ENCODE data around the gene COL1A1.
A peak's percentile ranks its signal among the peaks of the same experiment; 100 is the strongest.

Gene COL1A1

DNA sequence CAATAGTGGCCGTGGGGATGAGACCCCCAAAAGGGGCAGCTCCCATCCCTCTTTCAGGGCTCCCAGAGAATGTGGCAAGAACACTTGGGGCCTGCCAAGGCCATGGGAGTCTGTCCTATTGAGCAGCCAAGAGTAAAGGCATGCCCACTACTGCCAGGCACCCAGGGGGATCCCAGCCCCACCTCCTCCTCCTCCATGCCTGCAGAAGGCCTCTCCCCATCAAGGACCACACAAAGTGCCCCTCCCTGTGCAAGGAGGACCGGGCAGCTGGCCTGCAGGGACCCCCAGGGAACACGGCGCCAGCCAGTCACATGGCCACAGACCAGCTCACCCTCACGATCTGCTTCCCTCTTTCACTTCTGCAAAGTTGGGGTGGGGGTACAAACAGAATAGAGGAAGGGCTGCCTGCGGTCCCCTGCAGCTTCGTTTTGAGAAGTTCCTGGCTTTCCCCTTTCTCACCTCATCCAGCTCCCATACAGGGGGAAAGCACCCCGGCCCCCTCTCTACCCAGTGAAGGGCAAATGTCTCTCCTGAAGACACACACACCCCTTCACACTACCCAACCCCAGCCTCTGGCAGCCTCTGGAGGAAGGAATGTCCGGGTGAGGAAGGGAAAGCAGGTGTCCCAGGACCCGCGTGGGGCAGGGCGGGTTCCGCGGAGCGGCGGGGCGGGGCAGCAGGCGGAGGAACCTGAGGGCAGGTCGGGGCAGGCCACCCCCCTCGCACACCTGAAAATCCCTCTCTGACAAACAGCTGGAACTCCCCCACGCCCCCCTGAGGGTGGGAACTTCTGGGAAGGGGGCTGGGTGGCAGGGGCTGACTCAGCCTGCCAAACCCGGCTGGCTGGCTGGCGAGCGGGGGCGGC, 53.0 kb downstream of the COL1A1 start:
- Histone ChIP-seq H3K4me3 (replicated peaks; ENCODE audit: insufficient read depth, low read length) (peak overlapping the region; percentile 79), H3K27me3 (ENCODE audit: insufficient read depth, poor library complexity, severe bottlenecking) (no peaks in the 10 kb centered on the region), H3K27ac (replicated peaks) (peak overlapping the region; percentile 84)
- TF ChIP-seq CTCF (IDR thresholded peaks at IDR 0.05; ENCODE audit: insufficient read depth, low read length) (no peak), SPI1 (IDR thresholded peaks at IDR 0.05; ENCODE audit: borderline replicate concordance, low read depth) (peak; percentile 98)
- peak; percentile 82 to 93 for DNase-seq (ENCODE audit: low read depth in 1 of 2, low spot score in 1 of 2)

DNA sequence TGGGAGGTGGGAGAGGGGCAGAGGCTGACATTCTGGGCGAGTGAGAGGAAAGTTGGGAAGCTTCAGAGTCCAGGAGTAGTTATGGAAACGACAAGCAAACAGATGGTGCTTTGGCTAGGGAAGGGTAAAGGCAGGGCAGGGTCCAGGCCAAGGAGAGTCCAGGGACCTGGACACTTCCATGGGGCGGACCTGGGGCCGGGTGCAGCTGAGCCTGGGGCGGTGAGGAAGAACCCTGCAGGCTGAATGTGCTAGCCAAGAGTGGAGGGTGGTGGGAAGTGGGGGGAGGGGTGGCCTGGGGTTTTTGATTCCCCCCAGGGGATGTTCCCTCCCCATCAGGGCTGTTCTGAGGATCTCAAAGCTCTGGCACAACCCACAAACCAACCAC, 53.6 kb downstream of the COL1A1 start:
- peak overlapping the region; percentile 79 for H3K4me3 ChIP-seq (replicated peaks; ENCODE audit: insufficient read depth, low read length)
- no peaks in the 10 kb centered on the region for H3K27me3 ChIP-seq (ENCODE audit: insufficient read depth, poor library complexity, severe bottlenecking)
- no peak for TF ChIP-seq CTCF (IDR thresholded peaks at IDR 0.05; ENCODE audit: insufficient read depth, low read length)
- TF ChIP-seq GABPA (IDR thresholded peaks at IDR 0.05; ENCODE audit: low read depth): no peak
- no peak for TF ChIP-seq REST (IDR thresholded peaks at IDR 0.05; ENCODE audit: insufficient replicate concordance, low read depth)
- TF ChIP-seq POLR2AphosphoS5 (IDR thresholded peaks at IDR 0.05; ENCODE audit: low read depth): no peak
- no peak for TF ChIP-seq SPI1 (IDR thresholded peaks at IDR 0.05; ENCODE audit: borderline replicate concordance, low read depth)
- no peak for DNase-seq (ENCODE audit: low read depth in 1 of 2, low spot score in 1 of 2)
- H3K27ac ChIP-seq (replicated peaks): peak overlapping the region; percentile 84

DNA sequence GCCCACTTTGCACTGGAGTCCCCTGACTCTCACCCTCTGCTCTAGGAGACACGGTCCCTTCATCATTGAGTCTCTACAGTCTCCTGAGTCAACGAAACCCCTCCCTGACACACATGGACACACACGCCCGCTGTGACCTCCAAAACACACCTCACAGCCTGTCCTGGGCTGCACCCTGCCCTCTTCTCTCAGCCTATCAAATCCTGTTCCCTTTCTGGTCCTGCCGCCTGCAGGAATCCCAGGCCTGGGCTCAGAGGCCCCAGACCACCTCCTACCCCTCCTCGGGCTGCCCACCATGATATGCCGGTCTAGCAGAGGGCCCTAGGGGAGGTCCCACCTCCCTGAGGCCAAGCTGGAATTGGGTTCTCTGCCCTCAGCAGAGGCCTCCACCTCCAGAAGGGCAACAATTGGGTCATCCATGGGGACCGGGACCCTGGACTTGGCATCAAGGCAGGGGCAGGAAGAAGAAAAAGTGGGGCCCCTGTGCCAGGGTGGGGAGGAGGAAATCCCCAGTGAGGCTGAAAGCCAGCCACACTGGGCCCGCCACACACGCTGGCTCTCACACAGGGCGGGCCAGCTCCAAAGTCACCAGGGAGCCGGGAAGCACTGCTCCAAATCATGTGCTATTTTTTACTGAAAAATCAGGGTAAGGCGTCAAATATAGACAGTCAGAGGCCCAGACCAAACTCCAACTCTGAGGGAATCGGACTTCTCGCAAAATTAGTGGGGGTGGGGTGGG, 54.3 kb downstream of the COL1A1 start:
- peak overlapping the region; percentile 84 for H3K27ac ChIP-seq (replicated peaks)
- H3K4me3 ChIP-seq (replicated peaks; ENCODE audit: insufficient read depth, low read length): peak overlapping the region; percentile 79
- TF ChIP-seq GABPA (IDR thresholded peaks at IDR 0.05; ENCODE audit: low read depth) (no peak), POLR2AphosphoS5 (IDR thresholded peaks at IDR 0.05; ENCODE audit: low read depth) (no peak), CTCF (IDR thresholded peaks at IDR 0.05; ENCODE audit: insufficient read depth, low read length) (no peak), SPI1 (IDR thresholded peaks at IDR 0.05; ENCODE audit: borderline replicate concordance, low read depth) (no peak), REST (IDR thresholded peaks at IDR 0.05; ENCODE audit: insufficient replicate concordance, low read depth) (no peak)
- no peak for DNase-seq (ENCODE audit: low read depth in 1 of 2, low spot score in 1 of 2)
- no peaks in the 10 kb centered on the region for H3K27me3 ChIP-seq (ENCODE audit: insufficient read depth, poor library complexity, severe bottlenecking)

Data from HL-60 (cell line).